HG02798 (cell line): ENCODE data around the gene SOCS3.

Experiments
- ATAC-seq: cut with Tn5 transposase; IDR thresholded peaks from one replicate; pipeline ENCODE4 v1.9.1; 2021; ENCODE audit warnings: mild to moderate bottlenecking; ENCODE audit not compliant: unreplicated experiment, poor library complexity

Gene SOCS3

GRCh38 chr17:78391051-78391431 lies 31.2 kb upstream of the SOCS3 start:
- ATAC-seq: no peak

GRCh38 chr17:78390241-78391050 lies 30.6 kb upstream of the SOCS3 start:
- no peak for ATAC-seq

- no peak for ATAC-seq
These were observed 28.4 kb upstream of the SOCS3 start for GRCh38 chr17:78387977-78388941.

GRCh38 chr17:78384479-78385175 lies 24.8 kb upstream of the SOCS3 start:
- ATAC-seq: peak; percentile 23

- ATAC-seq: peak; percentile 28
These were observed 24.0 kb upstream of the SOCS3 start for GRCh38 chr17:78383725-78384471.

- ATAC-seq: no peak
These were observed 21.8 kb upstream of the SOCS3 start for GRCh38 chr17:78381601-78382232.

- ATAC-seq: no peak
These were observed 20.5 kb upstream of the SOCS3 start for GRCh38 chr17:78380370-78380769.

GRCh38 chr17:78379131-78379491 lies 19.2 kb upstream of the SOCS3 start:
- ATAC-seq: no peak

GRCh38 chr17:78378225-78379130 lies 18.6 kb upstream of the SOCS3 start, which contains the start of gene PGS1:
PGS1 (plus strand) TSS chr17:78378649; CDS start chr17:78378666, 17 bp downstream.
- peak; percentile 77 for ATAC-seq

- no peak for ATAC-seq
These were observed 18.0 kb upstream of the SOCS3 start for GRCh38 chr17:78377858-78378224.

GRCh38 chr17:78376161-78376560 lies 16.3 kb upstream of the SOCS3 start:
- ATAC-seq: no peak

- no peak for ATAC-seq
These were observed 15.7 kb upstream of the SOCS3 start for GRCh38 chr17:78375401-78376151.

- ATAC-seq: no peak
These were observed 14.9 kb upstream of the SOCS3 start for GRCh38 chr17:78374631-78375274.

GRCh38 chr17:78374189-78374588 lies 14.3 kb upstream of the SOCS3 start:
- no peak for ATAC-seq

- no peak for ATAC-seq
These were observed 13.0 kb upstream of the SOCS3 start for GRCh38 chr17:78372841-78373240.

GRCh38 chr17:78371056-78371455 lies 11.2 kb upstream of the SOCS3 start:
- no peak for ATAC-seq

GRCh38 chr17:78369791-78370381 lies 10.0 kb upstream of the SOCS3 start:
- ATAC-seq: no peak
